Skin of body (tissue), 3 donors: Measurements from ENCODE around the gene FARP1. TPM values are rescaled to one million over a fixed set of nuclear protein-coding genes. Genes with fewer than 3 reads are reported as not detected.

Experiments used
- DNase-seq: peaks from one replicate; lab custom pipeline; 2025; lab: John Stamatoyannopoulos, UW
- small RNA-seq: library from RNA; depleted of rRNA; stranded (forward); fragments of <200 nt; gene quantifications from one replicate; pipeline ENCODE3, GENCODE V24; 2014; ENCODE audit warnings: low replicate concordance
- total RNA-seq: library from RNA; depleted of rRNA; stranded (reverse); fragments of >200 nt; gene quantifications from one replicate; pipeline ENCODE4 v1.2.3, GENCODE V29; 2014

FARP1 gene
- total RNA-seq, 1 donor from 2014 or later = 65.3 TPM

DNA sequence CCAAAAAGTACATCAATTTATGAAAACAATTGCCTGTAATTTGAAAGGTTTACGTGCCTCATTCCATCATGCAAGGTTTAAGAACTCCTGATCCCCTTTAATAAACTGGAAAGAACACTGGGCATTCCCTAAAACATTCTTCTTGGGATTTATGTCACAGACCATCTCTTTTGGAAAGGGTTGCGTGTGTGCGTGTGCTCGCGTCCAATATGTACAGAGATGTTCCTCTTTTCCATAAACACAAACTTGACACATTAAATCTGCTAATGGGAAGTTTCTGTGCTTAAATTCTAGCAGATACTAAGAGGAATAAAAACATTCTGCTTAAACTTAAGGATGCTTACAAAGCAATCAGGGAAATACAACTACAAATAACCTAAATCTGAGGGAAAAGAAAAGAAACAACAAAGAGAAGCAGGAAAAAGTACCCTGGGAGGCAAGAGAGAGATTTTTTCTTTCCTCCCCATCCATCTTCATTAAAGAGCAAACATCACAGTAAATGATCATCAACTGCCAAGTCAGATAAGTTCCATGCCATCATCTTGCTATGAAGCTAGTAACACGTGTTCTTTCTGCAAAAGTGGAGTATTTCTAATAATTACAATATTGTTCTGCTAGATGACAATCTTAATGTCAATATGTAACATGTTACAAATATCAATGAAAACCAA, 350.3 kb downstream of the FARP1 start:
- no peak for DNase-seq

DNA sequence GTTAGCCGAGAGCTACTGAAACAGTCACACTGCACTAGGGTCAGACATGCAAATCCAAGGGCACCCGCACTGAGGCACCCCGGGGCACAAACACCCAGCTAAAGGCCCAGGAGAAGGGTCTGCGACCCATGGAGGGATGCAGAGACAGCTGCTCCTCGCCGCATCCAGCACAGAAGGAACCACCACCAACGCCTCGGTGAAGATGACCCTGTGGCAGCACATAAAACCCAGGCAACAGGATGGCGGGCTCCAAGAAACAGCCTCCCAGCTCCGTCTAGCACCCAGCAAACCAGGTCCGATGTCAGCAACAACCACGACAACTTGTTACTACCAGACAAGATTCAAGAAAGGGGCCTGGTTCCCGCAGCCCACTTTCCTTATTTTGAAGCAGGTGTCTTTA, 351.9 kb downstream of the FARP1 start:
- DNase-seq = no peak

DNA sequence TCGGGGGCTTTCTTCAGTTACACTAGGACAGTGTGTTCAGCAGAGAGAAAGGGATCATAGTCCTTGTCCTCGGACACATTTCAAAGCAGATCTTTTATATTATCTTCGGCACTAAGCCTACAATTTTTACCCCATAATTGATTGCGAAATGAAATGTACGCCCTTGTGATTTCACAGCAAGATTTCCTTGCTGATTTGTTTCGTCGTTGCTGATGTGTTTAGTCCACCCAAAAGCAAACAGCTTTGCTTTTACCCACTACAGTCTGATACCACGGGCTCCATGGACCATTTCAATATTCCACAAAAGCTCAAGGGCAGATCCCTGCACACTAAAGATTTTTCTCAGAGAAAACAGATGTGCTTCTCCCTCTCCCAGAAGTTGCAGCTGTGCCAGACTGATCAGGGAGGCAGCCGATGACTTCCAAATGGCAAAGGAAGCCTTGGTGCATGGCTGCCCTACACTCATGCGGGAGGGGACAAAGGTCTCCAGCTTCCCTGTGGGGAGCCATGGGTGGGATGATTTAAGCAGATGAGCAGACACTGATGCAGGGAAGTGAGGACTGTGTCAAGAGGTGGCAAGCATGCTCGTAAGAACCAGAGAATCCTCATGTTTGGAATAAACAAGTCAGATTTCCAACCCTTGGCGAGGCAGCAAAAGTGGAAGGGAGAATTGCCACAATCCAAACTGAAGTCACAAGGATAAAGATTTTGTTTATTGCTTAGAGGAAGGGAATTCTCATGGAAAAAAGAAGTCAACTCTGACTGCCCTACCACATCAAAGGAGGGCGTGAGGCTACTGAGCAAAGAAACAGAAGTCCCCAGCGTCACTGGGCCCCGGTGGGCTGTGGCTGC, 353.0 kb downstream of the FARP1 start:
- DNase-seq = peak; percentile 53

DNA sequence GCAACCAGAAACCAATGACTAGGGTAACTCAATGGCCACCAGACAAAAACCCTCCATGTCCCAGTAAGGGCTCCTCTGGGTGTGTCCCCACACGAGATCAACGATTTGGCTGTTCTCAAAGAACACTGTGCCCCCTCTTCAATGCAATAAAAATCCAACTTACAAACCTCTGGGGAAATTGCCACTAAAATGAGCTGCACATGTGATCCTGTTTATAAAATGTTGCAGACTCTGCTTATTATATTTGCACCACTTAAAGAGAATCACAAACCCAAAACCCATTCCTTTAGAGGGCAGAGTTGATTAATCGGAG, 353.5 kb downstream of the FARP1 start:
- DNase-seq = peak; percentile 24

DNA sequence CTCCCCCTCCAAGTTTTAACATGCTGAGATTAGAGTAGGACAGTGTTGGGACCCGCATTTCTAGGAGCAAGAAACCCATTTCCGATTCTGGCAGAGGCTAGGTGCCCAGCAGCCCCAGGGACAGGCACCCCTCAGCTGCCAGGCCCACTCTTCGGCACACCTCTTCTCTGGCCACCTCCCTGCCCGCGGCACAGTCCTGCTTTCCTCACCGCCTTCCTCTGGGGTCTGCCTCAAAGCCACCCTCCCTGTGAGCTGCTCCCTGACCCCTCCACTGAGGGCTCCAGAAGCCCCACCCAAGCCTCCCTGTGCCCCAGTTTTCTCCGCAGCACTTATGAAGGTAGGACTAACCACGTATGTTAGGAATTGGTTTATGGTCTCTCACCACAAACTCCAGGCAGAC, 354.1 kb downstream of the FARP1 start:
- no peak for DNase-seq

DNA sequence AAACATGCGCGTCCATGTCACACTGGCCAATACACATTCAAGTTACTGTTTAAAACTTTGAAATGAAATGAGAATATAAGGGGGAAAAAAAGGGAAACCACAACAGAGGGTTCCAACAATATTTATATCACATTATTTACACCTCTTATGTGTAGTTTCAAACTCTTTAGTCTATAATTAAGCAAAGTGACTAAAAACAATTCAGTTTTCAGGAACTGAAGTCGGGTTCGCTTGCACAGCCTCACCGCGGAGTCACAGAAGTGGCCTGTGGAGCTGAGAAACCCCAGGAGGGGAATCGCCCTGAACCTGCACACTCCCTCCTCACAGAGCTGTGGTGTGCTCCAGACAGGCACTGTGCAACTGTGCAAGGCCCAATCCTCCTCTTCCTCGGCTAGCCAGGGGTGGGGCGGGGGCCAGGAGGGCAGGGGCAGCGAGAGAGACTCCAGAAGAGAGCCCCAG, 358.1 kb downstream of the FARP1 start:
- DNase-seq = no peak

DNA sequence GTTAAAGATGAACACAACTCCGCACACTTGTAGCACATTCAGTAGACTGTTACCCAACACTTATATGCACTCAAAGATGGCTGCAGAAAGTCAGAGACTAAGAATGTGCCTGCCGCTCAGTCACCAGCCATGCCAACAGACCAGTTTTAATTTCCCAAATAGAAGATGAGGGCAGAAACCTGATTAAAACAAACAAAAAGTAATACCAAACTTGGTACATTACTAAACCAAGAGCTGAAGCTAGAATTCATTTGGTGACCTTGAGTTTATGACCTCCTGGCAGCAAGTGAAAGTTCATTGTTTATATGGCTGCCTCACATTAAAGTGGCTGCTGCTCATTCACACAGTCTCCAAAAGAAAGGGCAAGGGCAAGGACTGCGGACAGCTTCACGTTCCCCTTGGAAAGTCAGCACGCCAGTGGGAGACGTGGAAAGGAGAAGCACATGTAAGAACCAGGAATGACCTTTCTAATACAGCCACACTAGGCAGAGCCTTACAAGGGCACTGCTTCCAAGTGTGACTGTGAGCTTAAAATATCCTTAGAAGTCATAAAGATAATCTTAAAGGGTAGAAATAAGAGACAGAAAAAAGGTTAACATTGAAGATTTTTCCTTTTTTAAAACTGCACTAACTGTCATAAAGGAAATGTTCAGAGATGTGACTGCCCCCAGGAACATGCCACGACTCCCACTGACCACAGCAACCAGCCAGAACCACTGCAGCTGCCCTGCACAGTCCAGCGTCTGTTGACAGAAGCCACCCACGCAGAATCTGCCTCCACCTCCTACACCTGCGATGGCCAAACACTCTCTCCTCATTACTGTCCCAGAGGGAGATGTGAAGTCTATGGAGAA, 360.5 kb downstream of the FARP1 start:
- no peak for DNase-seq

DNA sequence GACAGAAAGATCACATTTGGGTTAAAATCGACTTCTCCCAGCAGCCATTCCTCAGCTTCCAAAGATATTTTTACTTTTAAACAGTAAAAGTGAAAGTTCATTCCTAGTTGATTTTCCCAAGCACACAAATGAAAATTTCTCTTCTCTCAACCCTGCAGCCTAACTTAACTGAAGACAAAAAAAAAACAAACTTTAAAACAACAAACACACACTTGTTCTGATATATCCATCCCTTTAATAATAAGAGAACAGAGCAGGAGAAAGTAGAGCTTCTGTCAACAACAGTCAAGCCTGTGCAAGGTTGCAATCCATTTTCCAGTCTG, 361.1 kb downstream of the FARP1 start:
- no peak for DNase-seq

DNA sequence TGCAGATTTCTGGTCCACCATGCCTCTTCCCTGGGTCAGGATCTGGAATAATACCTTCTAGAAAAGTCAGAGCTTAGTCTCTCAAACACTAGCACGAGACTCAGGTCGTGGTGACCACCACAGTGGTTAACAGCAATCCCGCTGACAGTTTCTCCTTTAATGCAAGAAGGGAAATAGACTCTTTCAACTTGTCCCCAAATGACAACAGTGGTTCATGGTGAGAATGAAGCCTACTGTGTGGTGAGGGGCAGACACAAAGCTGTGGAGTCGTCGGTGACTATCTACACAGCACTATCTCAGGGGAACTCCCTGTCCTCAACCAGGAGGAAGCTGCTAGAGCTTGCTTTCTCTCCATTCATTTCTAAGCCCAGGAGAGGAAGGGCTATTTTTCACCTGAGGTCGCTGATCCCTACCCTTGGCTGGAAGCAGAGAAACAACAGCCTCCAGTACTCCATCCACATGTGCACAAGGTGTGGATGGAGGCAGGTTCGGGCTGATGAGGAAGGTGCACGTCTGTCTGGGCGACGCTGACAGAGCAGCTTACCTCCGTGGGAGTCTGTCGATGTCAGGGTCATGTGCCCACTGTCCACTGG, 361.6 kb downstream of the FARP1 start:
- no peak for DNase-seq

Small RNAs within 50 kb of the gene (small RNA-seq; reads per million reads assigned to genes)
- not detected for gene MIR3170

Other genes starting within 250 kb of the FARP1 start
- gene IPO5, start 189.4 kb upstream of the FARP1 start, total RNA-seq = 151 TPM
- not detected for gene RNF113B, start 34.2 kb downstream of the FARP1 start, total RNA-seq